ENCODE results near the gene CD69.

The CD69 gene

DNA sequence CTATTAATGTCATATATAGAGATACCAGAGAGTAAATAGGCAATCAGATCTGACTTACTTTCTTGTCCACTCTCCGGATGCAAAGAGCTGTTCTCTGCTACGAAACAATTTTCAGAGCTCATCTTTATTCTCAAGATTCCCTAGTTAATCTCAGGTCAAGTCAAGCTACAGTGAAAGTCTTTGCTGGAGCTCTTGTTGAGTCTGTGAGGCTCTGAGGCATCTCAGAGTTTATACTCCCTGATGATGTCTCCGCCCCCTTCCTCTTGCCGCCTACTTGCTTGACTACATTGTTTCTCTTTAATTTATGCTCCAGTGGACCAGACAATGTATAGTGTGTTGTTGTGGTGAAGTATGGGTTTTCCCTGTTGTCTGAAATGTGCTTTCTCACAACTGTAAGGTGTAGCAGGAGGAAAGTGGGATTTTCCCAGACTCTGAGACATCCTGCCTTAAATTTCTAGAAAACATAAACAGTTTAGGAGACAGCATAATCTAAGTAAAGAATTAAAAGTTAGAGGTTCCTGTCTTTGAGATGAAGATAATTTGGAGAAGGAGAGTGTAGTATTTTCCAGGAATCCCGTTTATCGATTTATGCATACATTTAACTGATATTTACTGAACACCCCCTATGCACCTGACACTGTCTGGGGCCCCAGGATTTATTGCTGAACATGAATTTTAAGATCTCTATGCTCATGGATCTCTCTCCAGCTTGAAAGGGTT, at the start of gene CD69:
TSS of gene CD69 (minus strand) at position 203 of the 720 bp plus-strand sequence. CDS start at position 122, 81 bp downstream.
- peak; percentile 69 for DNase-seq (ENCODE audit: low read depth)

DNA sequence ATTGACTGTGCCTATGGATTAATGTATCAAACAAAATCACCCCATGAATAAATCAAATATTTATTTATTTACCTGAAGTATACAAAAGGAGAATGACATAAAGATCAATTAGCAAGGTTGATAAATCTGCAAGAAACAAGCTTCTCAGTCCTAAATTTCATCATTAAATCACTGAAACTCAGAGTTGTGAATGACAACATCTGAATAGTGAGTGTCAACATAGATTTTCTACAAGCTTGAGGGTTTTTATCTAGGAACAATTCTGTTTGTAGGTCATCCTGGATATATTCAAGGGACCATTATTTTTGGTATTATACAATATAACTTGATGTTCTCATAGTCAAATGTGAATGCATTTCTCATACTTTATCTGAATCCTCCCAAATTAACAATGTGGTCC, 49.2 kb upstream of the CD69 start:
- no peak for DNase-seq (ENCODE audit: low read depth)

DNA sequence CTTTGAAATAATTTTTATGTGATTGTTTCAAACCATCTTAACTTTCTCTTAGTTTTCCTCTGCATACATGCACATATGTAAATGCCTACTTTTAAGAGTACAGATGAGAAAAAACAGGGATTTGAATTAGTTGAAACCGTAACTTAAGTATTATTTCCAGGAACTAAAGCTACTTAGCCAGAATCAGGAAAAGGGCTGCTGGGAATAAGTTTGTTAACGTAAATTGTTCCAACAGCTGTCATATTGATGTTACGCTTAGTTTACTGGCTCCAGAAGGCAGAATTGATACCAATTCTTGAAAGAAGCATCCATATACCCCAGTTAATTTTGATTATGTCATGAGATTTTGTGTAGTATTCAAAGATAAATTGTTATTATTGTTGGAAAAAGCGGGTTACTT, 48.6 kb upstream of the CD69 start:
- DNase-seq (ENCODE audit: low read depth): no peak

DNA sequence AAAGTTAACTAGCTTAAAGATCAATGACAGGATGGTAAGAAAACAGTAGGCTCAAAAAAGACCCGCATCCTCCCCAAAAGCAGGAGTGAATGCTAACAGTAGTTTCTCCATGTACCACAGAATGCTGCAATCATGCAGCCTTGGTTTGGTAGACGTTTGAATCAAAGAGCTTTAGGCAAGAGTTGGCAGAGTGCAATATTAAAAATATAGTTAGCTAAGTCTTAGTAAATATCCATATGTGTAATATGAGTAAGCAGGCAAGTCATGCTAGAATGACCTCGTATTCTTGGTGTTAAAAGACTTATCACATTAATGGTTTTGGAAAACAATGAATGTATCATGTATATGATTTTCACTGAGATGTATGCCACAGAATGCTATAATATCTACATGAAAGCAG, 47.8 kb upstream of the CD69 start:
- DNase-seq (ENCODE audit: low read depth): no peak

DNA sequence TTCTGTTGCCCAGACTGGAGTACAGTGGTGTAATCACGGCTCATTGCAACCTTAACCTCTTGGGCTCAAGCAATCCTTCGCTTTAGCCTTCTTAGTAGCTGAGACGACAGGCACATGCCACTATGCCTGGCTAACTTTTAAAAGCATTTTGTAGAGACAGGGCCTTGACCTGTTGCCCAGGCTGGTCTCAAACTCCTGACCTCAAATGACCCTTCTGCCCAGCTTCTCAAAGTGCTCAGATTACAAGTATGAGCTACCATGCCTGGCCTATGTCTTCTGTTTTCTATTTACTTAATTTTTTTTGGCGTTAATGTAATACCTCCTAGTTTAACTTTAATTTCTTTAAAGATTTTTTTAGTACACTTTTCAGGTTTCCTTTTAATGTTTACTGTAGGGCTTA, 46.0 kb upstream of the CD69 start:
- DNase-seq (ENCODE audit: low read depth): no peak

DNA sequence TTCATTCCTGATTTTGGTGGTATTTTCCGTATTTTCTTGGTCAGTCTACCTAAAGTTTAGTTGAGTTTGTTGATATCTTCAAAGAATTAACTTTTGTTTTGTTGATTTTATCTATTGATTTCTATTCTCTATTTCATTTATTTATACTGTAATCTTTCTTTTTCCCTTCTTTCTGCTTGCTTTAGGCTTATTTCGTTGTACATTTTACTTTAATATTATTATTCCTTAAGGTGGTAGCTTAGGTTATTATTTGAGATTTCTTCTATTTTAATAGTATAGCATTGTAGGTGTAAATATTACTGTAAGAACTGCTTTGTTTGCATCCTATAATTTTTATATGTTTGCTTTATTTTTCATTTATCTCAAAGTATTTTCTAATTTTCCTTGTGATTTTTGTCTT, 45.2 kb upstream of the CD69 start:
- DNase-seq (ENCODE audit: low read depth): no peak

DNA sequence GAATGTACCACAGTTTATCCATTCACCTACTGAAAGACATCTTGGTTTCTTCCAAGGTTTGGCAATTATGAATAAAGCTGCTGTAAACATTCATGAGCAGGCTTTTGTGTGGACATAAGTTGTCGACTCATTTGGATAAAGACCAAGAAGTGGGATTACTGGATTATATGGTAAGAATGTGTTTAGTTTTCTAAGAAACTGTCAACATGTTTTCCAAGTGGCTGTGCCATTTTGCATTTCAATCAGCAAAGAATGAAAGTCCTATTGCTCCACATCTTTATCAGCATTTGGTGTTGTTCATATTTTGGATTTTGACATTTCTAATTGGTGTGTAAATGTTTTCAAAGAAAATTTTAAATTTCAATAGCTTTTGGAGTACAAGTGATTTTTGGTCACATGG, 39.3 kb upstream of the CD69 start:
- DNase-seq (ENCODE audit: low read depth): no peak

DNA sequence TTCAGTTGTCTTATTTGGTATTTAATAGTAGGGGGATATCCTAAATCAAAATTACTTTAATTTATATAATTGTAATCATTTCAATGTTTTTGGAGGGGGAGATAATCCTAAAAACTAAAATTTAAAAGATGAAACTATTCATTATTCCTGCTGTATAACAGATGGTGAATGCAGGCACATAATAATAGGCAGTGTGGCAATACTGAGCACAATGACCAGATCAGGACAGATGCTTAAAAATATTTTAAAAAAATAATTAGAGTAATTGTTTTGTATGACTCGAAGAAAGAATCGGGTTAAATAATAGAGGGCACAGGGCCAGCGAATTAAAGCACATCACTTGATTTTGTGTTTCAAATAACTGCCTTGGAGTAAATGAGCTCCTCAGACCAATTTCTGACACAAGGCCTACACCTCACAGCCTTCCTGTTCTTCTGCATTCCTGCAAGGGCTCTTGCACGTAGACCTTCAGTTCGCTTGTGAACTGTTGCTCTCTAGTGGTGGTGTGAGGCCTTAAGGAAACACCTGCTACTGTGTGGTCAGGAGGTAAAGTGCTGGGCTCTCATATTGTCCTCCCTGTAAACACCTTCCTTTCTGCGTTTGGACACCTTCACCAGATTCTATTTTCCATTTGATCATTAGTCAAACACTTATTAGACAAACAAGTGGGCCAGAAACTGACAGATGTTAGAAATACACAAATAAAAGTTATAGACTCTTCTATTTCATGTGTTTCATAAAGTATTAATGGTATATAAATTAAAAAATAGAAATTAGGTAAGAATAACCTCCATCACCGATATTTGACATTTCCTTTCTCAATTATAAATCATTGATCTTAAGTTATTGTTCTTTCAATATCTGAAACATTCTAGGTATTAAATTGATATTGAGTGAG, 37.3 kb upstream of the CD69 start:
- DNase-seq (ENCODE audit: low read depth): peak; percentile 45

DNA sequence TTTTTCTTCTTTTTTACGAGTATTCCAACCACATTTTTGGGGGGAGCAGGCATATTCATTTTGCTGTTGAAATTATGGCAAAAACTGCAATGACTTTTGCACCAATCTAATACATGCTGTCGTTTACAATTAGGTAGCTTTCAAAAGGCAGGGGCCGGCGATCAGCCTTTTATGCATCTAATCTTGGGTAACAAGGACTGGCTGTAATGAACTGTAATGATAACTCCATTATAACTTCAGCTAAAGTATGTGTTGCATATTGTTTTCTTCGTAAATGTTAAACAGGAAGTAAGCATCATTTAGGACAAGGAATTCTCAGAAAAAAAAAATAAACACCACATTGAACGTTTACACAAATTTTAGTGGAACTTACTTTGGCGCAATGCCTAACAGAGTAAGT, 36.3 kb upstream of the CD69 start:
- no peak for DNase-seq (ENCODE audit: low read depth)

DNA sequence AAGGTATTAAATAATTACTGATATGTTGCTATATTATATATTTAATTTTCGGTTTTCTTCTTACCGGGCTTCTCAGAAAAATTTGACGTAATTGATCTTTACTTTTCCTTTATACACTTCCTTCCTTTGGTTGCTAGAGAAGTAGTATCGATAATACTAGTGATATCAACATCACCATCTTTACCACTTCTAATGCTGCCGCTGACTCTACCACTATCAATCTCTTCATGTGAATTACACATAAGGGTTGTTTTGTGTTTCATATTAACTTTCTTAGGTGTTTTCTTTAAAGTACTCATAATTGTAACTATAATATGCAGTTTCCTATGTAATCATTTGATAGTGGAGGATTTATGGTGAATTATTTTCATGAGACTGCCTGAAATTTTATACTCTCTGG, 35.6 kb upstream of the CD69 start:
- no peak for DNase-seq (ENCODE audit: low read depth)

DNA sequence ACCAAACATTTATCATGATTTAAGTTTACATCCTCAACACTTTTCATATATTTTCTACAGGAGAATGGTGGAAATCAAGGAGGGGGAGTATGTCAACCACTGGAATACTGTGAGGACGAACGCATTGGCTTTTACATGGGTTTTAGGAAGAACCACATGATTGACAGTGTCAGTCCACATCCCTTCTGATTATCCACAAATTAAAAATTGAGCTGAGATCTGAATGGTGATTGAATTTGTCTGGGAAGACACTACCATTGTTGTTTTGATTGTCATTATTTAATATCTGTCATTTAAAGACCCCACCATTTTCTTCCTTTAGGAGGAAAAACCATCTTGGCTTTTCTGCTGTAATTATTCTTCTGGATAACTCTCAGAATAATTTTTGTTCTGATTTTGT, 35.2 kb upstream of the CD69 start:
- no peak for DNase-seq (ENCODE audit: low read depth)

DNA sequence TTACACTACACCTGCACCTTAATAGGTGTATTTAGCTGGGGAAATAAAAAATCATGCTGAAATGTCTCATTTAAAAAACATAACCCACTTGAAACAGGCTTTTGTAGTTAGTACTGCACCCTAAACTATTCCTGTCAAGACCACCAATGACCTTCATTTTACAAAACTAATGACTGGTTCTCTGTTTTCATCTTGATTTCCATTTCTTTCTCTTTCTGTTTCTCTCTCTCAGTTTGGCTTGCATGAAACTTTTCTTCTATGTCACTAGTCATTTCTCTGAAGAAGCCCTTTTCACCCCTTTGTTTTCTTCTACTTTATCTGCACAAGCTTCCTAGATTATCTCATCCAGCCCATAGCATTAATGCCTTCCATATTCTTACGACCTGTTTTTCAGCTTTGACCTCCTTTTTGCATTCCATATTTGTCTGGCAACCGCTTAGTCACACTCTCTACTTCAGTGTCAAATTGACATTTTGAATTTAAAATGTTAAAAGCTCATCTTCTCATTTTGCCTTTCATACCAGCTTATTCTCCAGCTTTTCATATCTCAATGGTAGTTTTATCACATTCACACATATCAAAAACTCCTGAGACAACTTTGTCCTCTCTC, 33.9 kb upstream of the CD69 start:
- DNase-seq (ENCODE audit: low read depth): no peak

DNA sequence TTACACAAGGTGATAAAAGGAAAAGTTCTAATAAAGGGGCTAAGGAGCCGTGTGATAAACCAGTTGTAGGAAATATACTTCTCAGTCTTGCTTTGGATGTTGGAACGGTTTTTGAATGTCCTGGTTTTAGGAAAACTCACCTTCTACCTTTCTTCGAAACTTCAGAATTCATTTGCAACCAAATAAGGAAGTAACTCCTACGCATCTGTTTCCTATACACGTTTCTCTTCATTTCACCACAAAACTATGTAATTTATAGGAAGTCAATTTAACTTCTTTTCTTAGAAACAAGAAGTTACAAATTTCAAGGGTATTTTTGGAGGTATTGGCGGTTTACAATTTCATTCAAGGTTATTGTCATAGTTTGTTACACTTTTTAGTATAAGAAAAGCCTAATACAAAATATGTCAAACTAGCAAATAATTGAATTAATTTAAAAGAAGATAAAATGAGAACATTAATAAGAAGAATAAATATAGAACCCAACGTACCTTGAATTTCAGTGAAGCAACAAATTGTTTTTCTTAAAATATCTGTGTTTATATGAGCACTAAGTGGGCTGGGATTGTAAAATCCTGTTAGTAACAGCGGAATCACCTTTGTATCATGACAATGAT, 33.2 kb upstream of the CD69 start:
- DNase-seq (ENCODE audit: low read depth): no peak

DNA sequence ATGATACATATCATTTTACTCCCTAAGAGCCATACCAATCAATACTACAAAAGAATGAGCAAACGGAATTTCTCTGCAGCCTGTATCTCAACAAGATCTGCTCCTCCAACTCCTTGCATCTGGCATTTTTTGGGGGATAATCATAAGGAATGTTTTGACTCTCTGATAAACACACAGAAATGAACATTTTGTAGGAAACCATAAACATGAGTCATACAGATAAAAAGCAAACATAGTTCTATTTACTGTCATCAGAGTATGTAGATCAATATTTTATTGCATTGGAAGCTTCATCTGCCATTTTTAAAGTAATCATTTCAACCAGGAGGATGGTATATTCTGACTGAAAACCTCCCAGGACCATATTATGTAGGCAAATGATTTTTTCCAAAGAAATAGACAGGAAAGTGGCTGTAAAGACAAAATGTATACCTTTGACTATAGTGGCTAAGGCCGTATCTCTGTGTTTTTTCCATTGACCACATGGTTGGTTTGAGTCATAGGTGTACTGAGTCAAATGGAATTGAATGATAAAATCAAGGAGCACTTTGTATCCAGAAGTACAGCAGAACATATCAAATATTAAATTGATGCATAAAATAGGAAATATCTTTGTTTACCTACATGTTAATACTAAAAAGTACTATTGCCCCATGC, 32.4 kb upstream of the CD69 start:
- no peak for DNase-seq (ENCODE audit: low read depth)

DNA sequence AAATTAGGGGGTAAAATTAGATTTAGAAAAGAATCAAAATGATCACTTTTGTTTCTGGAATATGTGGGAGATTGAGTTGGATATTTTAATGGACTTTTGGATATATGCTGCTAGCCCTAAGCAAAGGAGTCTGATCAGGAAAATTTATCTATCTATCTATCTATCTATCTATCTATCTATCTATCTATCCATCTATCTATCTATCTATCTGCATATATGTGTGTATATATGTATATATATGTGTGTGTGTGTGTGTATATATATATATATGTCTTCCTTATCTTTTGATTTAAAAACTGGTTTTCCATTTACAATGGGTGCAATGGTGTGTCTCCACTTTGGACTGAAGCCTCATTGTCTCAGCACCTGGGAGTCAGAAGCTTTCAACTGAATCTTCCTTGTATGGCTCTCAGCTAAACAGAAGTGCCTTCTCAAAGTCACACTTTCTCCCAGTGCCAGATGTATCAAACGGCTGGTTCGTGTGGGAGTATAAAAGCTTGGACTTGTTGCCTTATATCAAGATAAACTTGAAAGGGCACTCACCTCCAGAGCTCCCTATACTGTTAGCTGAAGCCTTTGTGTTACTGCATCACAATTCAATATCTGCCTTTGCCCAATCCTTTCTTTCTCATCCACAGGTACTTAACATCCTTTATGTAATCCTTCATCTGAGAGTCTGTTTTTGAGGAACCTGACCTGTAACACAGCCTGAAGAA, 31.6 kb upstream of the CD69 start:
- no peak for DNase-seq (ENCODE audit: low read depth)

DNA sequence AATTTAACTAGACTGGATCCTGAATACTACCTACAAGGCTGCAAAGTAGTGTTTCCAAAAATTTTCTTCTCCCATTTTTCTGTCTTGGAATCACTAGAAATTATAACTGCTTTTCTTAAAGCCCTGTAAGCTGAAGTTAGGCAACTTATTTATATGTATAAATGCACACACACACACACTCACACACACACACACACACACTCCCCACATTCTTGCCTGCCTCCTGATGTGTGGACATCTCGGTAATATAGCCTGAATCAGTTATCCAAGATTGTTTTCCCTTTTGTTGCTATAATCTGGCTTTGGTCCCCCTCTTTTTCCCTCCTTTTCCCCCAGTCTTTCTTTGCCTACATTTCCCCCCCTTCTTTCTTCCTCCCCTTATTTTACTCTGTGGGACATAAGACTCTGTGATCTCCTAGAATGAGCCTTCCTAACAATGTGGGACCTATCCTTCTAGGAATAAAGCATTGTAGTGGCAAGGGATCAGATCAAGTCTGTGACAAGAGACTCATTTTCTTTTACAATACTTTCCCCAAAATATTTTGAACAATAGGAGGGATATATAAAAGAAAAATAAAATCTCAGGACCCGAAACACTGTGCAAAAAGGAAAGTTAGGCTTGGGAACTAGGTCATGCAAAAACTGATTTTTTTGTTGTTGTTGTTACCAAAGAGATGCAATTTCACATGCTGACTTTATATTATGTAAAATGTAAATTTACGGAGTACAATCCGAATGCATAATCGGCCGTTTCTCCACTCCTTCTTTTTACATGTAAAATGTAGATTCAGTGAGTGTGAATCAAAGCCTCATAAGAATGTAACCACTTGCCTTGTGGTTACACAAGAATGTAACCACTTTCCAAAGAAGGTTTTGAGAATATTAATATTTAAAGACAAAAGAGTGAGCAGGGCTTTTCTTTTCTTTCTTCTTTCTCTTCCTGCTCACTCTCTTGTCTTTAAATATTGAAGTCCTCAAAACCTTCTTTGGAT, 26.3 kb upstream of the CD69 start:
- DNase-seq (ENCODE audit: low read depth): no peak

DNA sequence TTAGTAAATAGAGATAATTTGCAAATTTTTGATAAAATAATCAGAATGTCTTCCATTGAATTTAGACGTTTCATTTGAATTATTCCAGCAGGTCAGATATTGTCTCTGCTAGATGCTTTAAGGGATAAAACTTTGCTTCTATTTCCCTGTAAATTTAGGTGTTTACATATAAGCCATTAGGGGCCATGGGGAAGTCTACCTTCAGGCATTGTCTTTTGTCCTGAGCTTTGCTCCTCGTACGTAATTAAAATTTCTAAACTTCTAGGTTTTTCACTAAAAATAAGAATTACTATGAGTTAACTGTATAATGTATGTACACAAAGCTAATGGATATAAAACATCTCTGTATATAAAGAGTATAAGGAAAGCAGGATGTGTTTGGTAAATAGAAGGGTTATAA, 24.1 kb upstream of the CD69 start:
- no peak for DNase-seq (ENCODE audit: low read depth)

DNA sequence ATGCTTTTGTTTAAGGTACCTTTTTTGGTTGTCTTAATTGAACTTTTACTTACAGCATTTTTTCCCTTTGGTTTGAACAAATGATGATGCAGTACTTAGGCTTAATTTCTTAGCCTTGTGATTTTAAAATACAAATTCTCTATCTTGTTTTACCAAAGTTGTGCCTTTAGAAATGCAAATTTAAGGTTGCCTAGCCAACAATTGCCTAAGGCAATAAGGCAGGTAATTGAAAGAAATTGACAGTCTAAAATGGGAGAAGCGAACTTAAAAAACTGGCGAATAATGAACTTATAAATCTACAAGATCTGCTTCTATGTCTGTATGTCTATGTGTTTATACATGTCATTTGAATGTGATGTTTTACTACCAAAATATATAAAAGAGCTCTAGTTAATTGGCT, 23.6 kb upstream of the CD69 start:
- DNase-seq (ENCODE audit: low read depth): no peak

DNA sequence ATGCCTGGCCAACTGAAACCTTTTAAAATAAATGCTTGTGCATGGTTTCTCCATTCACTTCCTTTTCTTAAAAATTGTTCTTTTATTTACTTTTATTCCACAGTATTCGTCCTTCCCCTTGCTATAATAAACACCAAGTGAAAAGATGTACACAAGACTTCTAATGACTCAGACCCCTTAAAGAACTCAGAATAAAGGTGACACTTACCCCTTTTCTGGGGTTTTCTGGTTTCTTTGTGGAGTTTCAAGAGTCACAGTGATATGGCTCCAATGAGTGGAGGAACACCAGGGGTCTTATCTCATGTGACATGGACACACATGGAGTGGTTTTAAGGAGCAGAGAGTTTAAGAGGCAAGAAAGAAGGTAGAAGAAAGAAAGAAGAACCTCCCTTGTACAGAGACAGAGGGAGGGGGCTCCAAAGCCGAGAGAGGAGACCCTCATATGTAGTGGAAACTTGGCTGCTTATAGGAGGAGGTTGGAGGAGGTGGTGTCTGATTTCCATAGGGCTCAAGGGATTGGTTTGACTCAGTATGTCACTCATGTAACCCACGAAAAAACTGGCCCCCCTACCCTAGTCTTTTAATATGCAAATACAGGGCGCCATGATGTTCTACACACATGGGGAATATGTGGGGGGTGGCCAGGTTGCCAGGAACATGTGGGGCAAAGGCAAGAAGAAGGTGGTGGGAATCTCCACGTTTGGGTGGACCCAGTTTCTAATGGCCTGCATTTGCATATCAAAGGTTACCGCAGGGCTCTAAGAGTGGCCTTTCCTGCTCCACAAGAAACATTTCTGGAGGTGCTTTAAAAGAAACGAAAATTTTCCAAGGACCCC, 22.1 kb upstream of the CD69 start:
- DNase-seq (ENCODE audit: low read depth): no peak

Measured in activated T-helper 9 cell treated with anti-CD3 and anti-CD28 coated beads, Interleukin-2, amount 50 U/mL, for 16 hours (primary cell).